NB4 (cell line): Measurements from ENCODE around the gene NOL9.

Experiments
- MYC ChIP-seq: IDR thresholded peaks from 2 replicates; pipeline ENCODE4 v1.6.1; 2011; ENCODE audit warnings: low read depth, low read length
- POLR2A ChIP-seq: IDR thresholded peaks from 2 replicates; pipeline ENCODE4 v1.6.1; 2011; ENCODE audit warnings: mild to moderate bottlenecking; ENCODE audit not compliant: insufficient read length; ENCODE audit errors: extremely low read depth
- TF ChIP-seq, protein P1 (sequence below): IDR thresholded peaks from one replicate; pipeline ENCODE4 v1.5.1; 2012; ENCODE audit warnings: low read depth, low read length

GRCh38 chr1:6546326-6546725 is 8.0 kb downstream of the NOL9 start:
- TF ChIP-seq POLR2A (no peak), MYC (no peak)
- TF ChIP-seq, protein P1, sequence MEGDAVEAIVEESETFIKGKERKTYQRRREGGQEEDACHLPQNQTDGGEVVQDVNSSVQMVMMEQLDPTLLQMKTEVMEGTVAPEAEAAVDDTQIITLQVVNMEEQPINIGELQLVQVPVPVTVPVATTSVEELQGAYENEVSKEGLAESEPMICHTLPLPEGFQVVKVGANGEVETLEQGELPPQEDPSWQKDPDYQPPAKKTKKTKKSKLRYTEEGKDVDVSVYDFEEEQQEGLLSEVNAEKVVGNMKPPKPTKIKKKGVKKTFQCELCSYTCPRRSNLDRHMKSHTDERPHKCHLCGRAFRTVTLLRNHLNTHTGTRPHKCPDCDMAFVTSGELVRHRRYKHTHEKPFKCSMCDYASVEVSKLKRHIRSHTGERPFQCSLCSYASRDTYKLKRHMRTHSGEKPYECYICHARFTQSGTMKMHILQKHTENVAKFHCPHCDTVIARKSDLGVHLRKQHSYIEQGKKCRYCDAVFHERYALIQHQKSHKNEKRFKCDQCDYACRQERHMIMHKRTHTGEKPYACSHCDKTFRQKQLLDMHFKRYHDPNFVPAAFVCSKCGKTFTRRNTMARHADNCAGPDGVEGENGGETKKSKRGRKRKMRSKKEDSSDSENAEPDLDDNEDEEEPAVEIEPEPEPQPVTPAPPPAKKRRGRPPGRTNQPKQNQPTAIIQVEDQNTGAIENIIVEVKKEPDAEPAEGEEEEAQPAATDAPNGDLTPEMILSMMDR: no peak
